NCI-H146 treated with DMSO at 0.1 percent for 48 hours (cell line): ENCODE measurements around the gene WNT9B.
"Not testable (repeated sequence)": the region's sequence is repeated elsewhere in the genome, so short reads cannot be mapped to it uniquely, and the experiment has no call there.

Experiments
- DNase-seq: peaks from one replicate; lab custom pipeline; 2025; ENCODE audit not compliant: unreplicated experiment; lab: John Stamatoyannopoulos, UW

The WNT9B gene

GRCh38 chr17:46903762-46904672 lies 52.6 kb downstream of the WNT9B start:
- DNase-seq: no peak

GRCh38 chr17:46908068-46908737 lies 56.8 kb downstream of the WNT9B start:
- no peak for DNase-seq

- peak; percentile 24 for DNase-seq
These were observed 59.0 kb downstream of the WNT9B start for GRCh38 chr17:46910179-46910927.

GRCh38 chr17:46911311-46911710 lies 59.9 kb downstream of the WNT9B start:
- DNase-seq: no peak

- peak; percentile 14 for DNase-seq
These were observed 64.2 kb downstream of the WNT9B start for GRCh38 chr17:46915596-46915995.

GRCh38 chr17:46916211-46916610 lies 64.8 kb downstream of the WNT9B start:
- no peak for DNase-seq

- DNase-seq: no peak
These were observed 65.2 kb downstream of the WNT9B start for GRCh38 chr17:46916623-46917022.

- DNase-seq: no peak
These were observed 65.7 kb downstream of the WNT9B start for GRCh38 chr17:46917041-46917440.

GRCh38 chr17:46917516-46917915 lies 66.1 kb downstream of the WNT9B start:
- no peak for DNase-seq

GRCh38 chr17:46921962-46922361 lies 70.6 kb downstream of the WNT9B start:
- not testable (repeated sequence) for DNase-seq

- no peak for DNase-seq
These were observed 71.1 kb downstream of the WNT9B start for GRCh38 chr17:46922487-46922803.

- peak; percentile 83 for DNase-seq
These were observed 71.6 kb downstream of the WNT9B start, which contains the start of gene GOSR2 for GRCh38 chr17:46922804-46923635. TSS of gene GOSR2 (plus strand) at chr17:46923160. CDS start at chr17:46923193, 33 bp downstream.

- no peak for DNase-seq
These were observed 73.9 kb downstream of the WNT9B start for GRCh38 chr17:46925185-46925868.

GRCh38 chr17:46928467-46929261 lies 77.3 kb downstream of the WNT9B start:
- no peak for DNase-seq

- no peak for DNase-seq
These were observed 78.0 kb downstream of the WNT9B start for GRCh38 chr17:46929413-46929812.

GRCh38 chr17:46930051-46930450 lies 78.7 kb downstream of the WNT9B start:
- DNase-seq: no peak

- DNase-seq: no peak
These were observed 80.2 kb downstream of the WNT9B start for GRCh38 chr17:46931596-46931995.

GRCh38 chr17:46935658-46936266 lies 84.4 kb downstream of the WNT9B start:
- no peak for DNase-seq
